HFFc6 (cell line): ENCODE data around the gene BACE2. TPM values are rescaled to one million over a fixed set of nuclear protein-coding genes. Genes with fewer than 3 reads are reported as not detected.
"Not testable (repeated sequence)": the region's sequence is repeated elsewhere in the genome, so short reads cannot be mapped to it uniquely, and the experiment has no call there.

Source experiments
- DNase-seq: peaks from one replicate; pipeline ENCODE4 v3.0.0-alpha.2; 2018
- H3K27ac Mint-ChIP-seq: 2 replicates; pipeline ENCODE4 v1.8.0; 2020; ENCODE audit warnings: mild to moderate bottlenecking, mixed read lengths
- H3K27me3 Mint-ChIP-seq: 2 replicates; pipeline ENCODE4 v1.8.0; 2021; ENCODE audit warnings: mild to moderate bottlenecking, moderate library complexity, mixed read lengths; ENCODE audit not compliant: insufficient read depth
- H3K36me3 Mint-ChIP-seq: 2 replicates; pipeline ENCODE4 v1.8.0; 2021; ENCODE audit warnings: low read depth, mixed read lengths
- H3K4me1 Mint-ChIP-seq: 2 replicates; pipeline ENCODE4 v1.8.0; 2020; ENCODE audit warnings: low read depth, mixed read lengths
- H3K4me3 Mint-ChIP-seq: 2 replicates; pipeline ENCODE4 v1.8.0; 2020; ENCODE audit warnings: mild to moderate bottlenecking, moderate library complexity, mixed read lengths
- H3K9me3 Mint-ChIP-seq: 2 replicates; pipeline ENCODE4 v1.8.0; 2020; ENCODE audit warnings: mild to moderate bottlenecking, mixed read lengths
- CTCF ChIP-seq: fragments of 200-600 bp; sonication (generic); IDR thresholded peaks from 2 replicates; pipeline ENCODE4 v1.5.0; 2021; ENCODE audit warnings: antibody characterized with exemption, mild to moderate bottlenecking
- total RNA-seq, 6 experiments: library from RNA; stranded (reverse); fragmentation: NEBNext Ultra II Directional; extraction: Animal tissue kit (Norgen Biotek cat#: 25700); gene quantifications; 2 replicates in 1 of 6; 3 replicates in 5 of 6; pipeline ENCODE4 v1.2.3, GENCODE V29; 2021

Gene BACE2
- total RNA-seq, 6 experiments from 2014 or later, result 2.8 to 13.2 (median 3.8) TPM

DNA sequence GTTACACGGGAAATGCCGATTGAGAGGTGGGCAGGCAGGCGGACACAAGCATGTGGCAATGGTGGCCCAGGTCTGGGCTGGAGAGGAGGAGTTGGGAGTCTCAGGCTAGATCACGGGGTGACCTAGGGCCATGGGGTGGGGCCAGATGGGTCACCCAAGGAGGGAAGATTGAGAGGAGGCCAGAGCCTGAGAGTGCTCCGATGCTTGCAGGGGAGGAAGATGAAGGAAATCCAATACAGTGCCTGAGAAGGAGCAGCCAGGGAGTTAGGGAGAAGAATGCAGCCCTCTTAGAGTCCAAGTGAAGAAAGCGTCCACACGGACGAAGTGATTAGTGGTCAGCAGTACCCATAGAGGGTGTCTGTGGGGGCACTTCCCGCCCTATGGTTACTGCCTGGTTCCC is 87.2 kb downstream of the BACE2 start:
- Mint-ChIP-seq H3K36me3 (peaks cover 38% of the 10 kb centered on the region), H3K4me1 (peaks cover 20% of the 10 kb centered on the region; the same call in 1 of the 2 replicates), H3K9me3 (peaks cover 49% of the 10 kb centered on the region), H3K4me3 (no peak overlapping the region), H3K27me3 (peaks cover 2% of the 10 kb centered on the region; the same call in 1 of the 2 replicates), H3K27ac (no peak overlapping the region)
- DNase-seq, result no peak
- no peak for TF ChIP-seq CTCF

DNA sequence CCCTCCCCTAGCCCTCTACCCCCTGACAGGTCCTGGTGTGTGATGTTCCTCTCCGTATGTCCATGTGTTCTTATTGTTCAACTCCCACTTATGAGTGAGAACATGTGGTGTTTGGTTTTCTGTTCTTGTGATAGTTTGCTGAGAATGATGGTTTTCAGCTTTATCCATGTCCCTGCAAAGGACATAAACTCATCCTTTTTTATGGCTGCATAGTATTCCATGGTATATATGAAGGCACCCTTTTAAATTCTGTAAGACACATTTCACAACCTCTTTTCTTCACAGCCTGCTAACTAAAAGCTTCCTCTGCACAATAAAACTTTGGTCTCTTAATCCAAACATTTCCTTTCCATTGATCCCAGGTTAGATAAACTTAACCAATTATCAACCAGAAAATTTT is 88.3 kb downstream of the BACE2 start:
- not testable (repeated sequence) for H3K27ac Mint-ChIP-seq, H3K4me3 Mint-ChIP-seq, DNase-seq, H3K27me3 Mint-ChIP-seq
- H3K9me3 Mint-ChIP-seq, result peaks cover 47% of the 10 kb centered on the region
- H3K36me3 Mint-ChIP-seq, result peaks cover 33% of the 10 kb centered on the region
- H3K4me1 Mint-ChIP-seq, result peaks cover 20% of the 10 kb centered on the region; the same call in 1 of the 2 replicates

- Mint-ChIP-seq H3K4me3 (no peak overlapping the region), H3K4me1 (peaks cover 16% of the 10 kb centered on the region; the same call in 1 of the 2 replicates), H3K36me3 (peaks cover 29% of the 10 kb centered on the region), H3K9me3 (peaks cover 39% of the 10 kb centered on the region), H3K27ac (no peak overlapping the region), H3K27me3 (no peaks in the 10 kb centered on the region)
- no peak for TF ChIP-seq CTCF
- no peak for DNase-seq
These were observed 89.1 kb downstream of the BACE2 start for GRCh38 chr21:41256771-41257702.

GRCh38 chr21:41258617-41259016 is 90.7 kb downstream of the BACE2 start:
- Mint-ChIP-seq H3K4me3 (no peak overlapping the region), H3K36me3 (peaks cover 25% of the 10 kb centered on the region), H3K27me3 (no peaks in the 10 kb centered on the region), H3K4me1 (peaks cover 7% of the 10 kb centered on the region; the same call in 1 of the 2 replicates), H3K9me3 (peaks cover 31% of the 10 kb centered on the region), H3K27ac (no peak overlapping the region)
- no peak for DNase-seq
- TF ChIP-seq CTCF, result no peak

GRCh38 chr21:41260428-41260827 is 92.5 kb downstream of the BACE2 start:
- Mint-ChIP-seq H3K27ac (no peak overlapping the region), H3K27me3 (no peaks in the 10 kb centered on the region), H3K4me3 (no peak overlapping the region), H3K4me1 (no peaks in the 10 kb centered on the region), H3K36me3 (peaks cover 13% of the 10 kb centered on the region), H3K9me3 (peaks cover 22% of the 10 kb centered on the region)
- no peak for DNase-seq
- TF ChIP-seq CTCF, result no peak

DNA sequence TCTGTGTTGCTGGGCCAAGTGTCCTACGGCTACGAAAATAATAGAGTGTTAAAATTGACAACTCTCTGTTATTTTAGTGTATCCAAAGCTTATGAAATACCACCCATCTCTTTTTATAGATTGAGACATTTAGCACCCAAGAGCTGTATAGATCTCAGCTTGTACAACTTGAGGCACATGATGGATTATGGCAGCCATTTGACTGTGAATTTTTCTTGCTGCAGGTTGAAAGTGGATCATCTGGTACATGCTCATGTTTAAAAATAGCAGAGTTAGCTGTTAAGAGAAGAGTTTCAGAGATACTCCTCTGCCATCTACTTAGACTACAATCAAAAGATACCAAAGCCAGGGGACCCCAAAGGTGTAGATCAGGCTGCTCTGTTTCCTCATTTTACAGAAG is 99.4 kb downstream of the BACE2 start:
- no peaks in the 10 kb centered on the region for H3K4me1 Mint-ChIP-seq
- no peaks in the 10 kb centered on the region for H3K36me3 Mint-ChIP-seq
- peaks cover 6% of the 10 kb centered on the region for H3K9me3 Mint-ChIP-seq
- H3K4me3 Mint-ChIP-seq, result no peak overlapping the region
- no peak overlapping the region for H3K27ac Mint-ChIP-seq
- H3K27me3 Mint-ChIP-seq, result no peaks in the 10 kb centered on the region
- TF ChIP-seq CTCF, result no peak
- no peak for DNase-seq
